Lung (tissue), 12 donors: ENCODE results near the gene GALNT16. TPM values are rescaled to one million over a fixed set of nuclear protein-coding genes. Genes with fewer than 3 reads are reported as not detected.

Experiments
- ATAC-seq: fragments of 200-7000 bp; cut with Tn5 transposase; one replicate; pipeline ENCODE4 v1.9.1; 2020; ENCODE audit warnings: moderate number of reproducible peaks; ENCODE audit not compliant: insufficient read depth, low FRiP score
- DNase-seq, 3 donors: peaks; one replicate each; pipeline ENCODE4 v3.0.0-alpha.2; 2013 to 2017
- H3K27ac ChIP-seq, 2 donors: one replicate each; pipeline ENCODE4 v1.5.1; 2013; ENCODE audit warnings: mild to moderate bottlenecking in 2 of 2, moderate library complexity in 2 of 2, control low read depth in 1 of 2, inconsistent platforms in 1 of 2, low read depth in 1 of 2, low read length in 1 of 2
- H3K27me3 ChIP-seq, 3 donors: one replicate each; pipeline ENCODE4 v1.5.1; 2013; ENCODE audit warnings: low read length in 2 of 3; ENCODE audit not compliant: control insufficient read depth in 3 of 3, insufficient read depth in 3 of 3
- H3K36me3 ChIP-seq, 4 donors: one replicate each; pipeline ENCODE4 v1.5.1; 2013; ENCODE audit warnings: low read length in 4 of 4, mild to moderate bottlenecking in 1 of 4, moderate library complexity in 1 of 4; ENCODE audit not compliant: control insufficient read depth in 4 of 4, insufficient read depth in 4 of 4
- H3K4me1 ChIP-seq, 5 donors: one replicate each; pipeline ENCODE4 v1.5.1; 2013; ENCODE audit warnings: low read length in 5 of 5, mild to moderate bottlenecking in 2 of 5, moderate library complexity in 1 of 5; ENCODE audit not compliant: control insufficient read depth in 5 of 5, insufficient read depth in 5 of 5
- H3K4me3 ChIP-seq: one replicate; pipeline ENCODE4 v1.5.1; 2013; ENCODE audit warnings: mild to moderate bottlenecking, control low read depth, moderate library complexity
- H3K9ac ChIP-seq, 2 donors: one replicate each; pipeline ENCODE4 v1.5.1; 2013; ENCODE audit warnings: low read length in 2 of 2, control low read depth in 1 of 2; ENCODE audit not compliant: insufficient read depth in 1 of 2
- H3K9me3 ChIP-seq, 4 donors: one replicate each; pipeline ENCODE4 v1.5.1; 2013; ENCODE audit warnings: low read length in 3 of 4, mild to moderate bottlenecking in 1 of 4, moderate library complexity in 1 of 4; ENCODE audit not compliant: control insufficient read depth in 4 of 4, insufficient read depth in 3 of 4
- CTCF ChIP-seq: IDR thresholded peaks from 2 replicates; pipeline ENCODE4 v1.5.1; 2012; ENCODE audit warnings: mild to moderate bottlenecking; ENCODE audit errors: control extremely low read depth, extremely low read depth
- WGBS, 2 donors: extraction: QIAGEN DNeasy Blood & Tissue Kit; methylation state at CpG; one replicate each; pipeline ENCODE4 v1.1.7; 2013; 5-methylcytosine and 5-hydroxymethylcytosine counted together
- polyA plus RNA-seq, 2 donors: library from polyadenylated mRNA; stranded (reverse); fragments of 200-250 nt; gene quantifications; one replicate each; pipeline ENCODE4 v1.2.1, GENCODE V29; 2013
- total RNA-seq, 2 donors: library from RNA; depleted of rRNA in 1 of 2; stranded (reverse); fragments of >200 nt in 1 of 2; gene quantifications; one replicate each; pipeline ENCODE4 v1.2.1, GENCODE V29; 2014 to 2021
- donor health status: control.
- donor health status: control.
- donor health status: Bipolar disorder and iron deficiency.
- donor health status: healthy.
- donor health status: DM: yes; HTN: yes; CAD: no.

The GALNT16 gene
- total and polyA plus RNA-seq, 4 donors: 0.27 to 4.1 (median 1.4) TPM

GRCh38 chr14:69334576-69334975 lies 74.6 kb downstream of the GALNT16 start:
- Histone ChIP-seq H3K27me3 (no peaks in the 10 kb centered on the region), H3K4me3 (no peak overlapping the region), H3K27ac (no peak overlapping the region), H3K4me1 (no peaks in the 10 kb centered on the region), H3K36me3 (no peaks in the 10 kb centered on the region), H3K9ac (no peak overlapping the region), H3K9me3 (no peaks in the 10 kb centered on the region)
- no peak for TF ChIP-seq CTCF
- ATAC-seq: no peak
- WGBS, 2 donors: 82 to 90% methylated on average over 6 of the region's 6 CpGs
- no peak for DNase-seq

- WGBS, 2 donors: 58 to 59% methylated on average over 6 of the region's 6 CpGs
- Histone ChIP-seq H3K9ac (no peak overlapping the region), H3K9me3 (no peaks in the 10 kb centered on the region), H3K27ac (no peak overlapping the region), H3K4me3 (no peak overlapping the region), H3K27me3 (no peaks in the 10 kb centered on the region), H3K36me3 (no peaks in the 10 kb centered on the region), H3K4me1 (no peaks in the 10 kb centered on the region)
- no peak for ATAC-seq
- TF ChIP-seq CTCF: no peak
- DNase-seq: peak in 2 of 3 donors; percentile 20 to 59
Observed at GRCh38 chr14:69335371-69335771, 75.4 kb downstream of the GALNT16 start.

DNA sequence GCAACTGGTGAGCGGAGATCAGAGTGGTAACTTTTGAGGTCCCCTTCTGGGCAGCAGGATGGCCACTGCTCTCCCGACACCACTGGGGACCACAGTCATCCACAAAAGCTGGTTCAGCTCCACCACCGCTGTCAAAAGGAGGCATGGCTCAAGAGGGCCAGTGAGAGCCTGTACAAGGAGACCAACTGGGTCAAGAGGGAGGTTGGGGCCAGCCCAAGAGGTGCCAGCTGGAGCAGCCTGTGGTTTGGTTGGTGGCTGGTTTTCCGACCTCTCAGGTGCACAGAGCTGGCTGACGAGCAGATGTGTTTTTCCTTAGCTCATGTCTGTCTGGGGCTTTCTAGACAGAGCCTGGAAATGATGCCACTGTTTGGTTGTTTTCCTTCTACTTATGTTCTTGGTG lies 78.0 kb downstream of the GALNT16 start:
- TF ChIP-seq CTCF: no peak
- H3K27me3 ChIP-seq: no peaks in the 10 kb centered on the region
- ATAC-seq (no peak), DNase-seq (no peak)
- H3K36me3 ChIP-seq: no peaks in the 10 kb centered on the region
- no peak overlapping the region for H3K4me3 ChIP-seq
- WGBS, 2 donors: 77 to 85% methylated on average over 5 of the region's 5 CpGs
- H3K4me1 ChIP-seq: no peaks in the 10 kb centered on the region
- H3K9ac ChIP-seq: no peak overlapping the region
- H3K9me3 ChIP-seq: no peaks in the 10 kb centered on the region
- no peak overlapping the region for H3K27ac ChIP-seq

- Histone ChIP-seq H3K9ac (no peak overlapping the region), H3K27me3 (no peaks in the 10 kb centered on the region), H3K27ac (no peak overlapping the region), H3K4me1 (no peaks in the 10 kb centered on the region), H3K36me3 (no peaks in the 10 kb centered on the region), H3K9me3 (no peaks in the 10 kb centered on the region), H3K4me3 (no peak overlapping the region)
- no peak for TF ChIP-seq CTCF
- no peak for ATAC-seq
- DNase-seq: no peak
- WGBS, 2 donors: 95 to 96% methylated on average over 13 of the region's 13 CpGs
Observed at GRCh38 chr14:69339426-69339825, 79.5 kb downstream of the GALNT16 start.
